IPS DF 4.7 (cell line): ENCODE measurements around the gene RPL11.
"Not testable (repeated sequence)": the region's sequence is repeated elsewhere in the genome, so short reads cannot be mapped to it uniquely, and the experiment has no call there.

ENCODE experiments used
- DNase-seq: peaks from one replicate; pipeline ENCODE4 v3.0.0-alpha.2; 2013; ENCODE audit warnings: low spot score; ENCODE audit errors: extremely low read depth

Gene RPL11

GRCh38 chr1:23727362-23727811, 35.8 kb downstream of the RPL11 start:
- no peak for DNase-seq

GRCh38 chr1:23732363-23733224, 41.0 kb downstream of the RPL11 start:
- DNase-seq = no peak

- not testable (repeated sequence) for DNase-seq
Measured at GRCh38 chr1:23733281-23733680, 41.7 kb downstream of the RPL11 start.

- DNase-seq = no peak
Measured at GRCh38 chr1:23736437-23737134, 45.0 kb downstream of the RPL11 start.

GRCh38 chr1:23741609-23742008, 50.0 kb downstream of the RPL11 start:
- no peak for DNase-seq

GRCh38 chr1:23742670-23743286, 51.2 kb downstream of the RPL11 start:
- no peak for DNase-seq

GRCh38 chr1:23743287-23744152, 51.9 kb downstream of the RPL11 start, which contains the start of gene ELOA:
Gene ELOA, plus strand, starts transcription at chr1:23743471. Its CDS starts 33 bp downstream, at chr1:23743504.
- DNase-seq = no peak

- no peak for DNase-seq
Measured at GRCh38 chr1:23745515-23745914, 53.9 kb downstream of the RPL11 start.
